ENCODE results near the gene ZNF569.
"Not testable (repeated sequence)": the region's sequence is repeated elsewhere in the genome, so short reads cannot be mapped to it uniquely, and the experiment has no call there.

The ZNF569 gene

DNA sequence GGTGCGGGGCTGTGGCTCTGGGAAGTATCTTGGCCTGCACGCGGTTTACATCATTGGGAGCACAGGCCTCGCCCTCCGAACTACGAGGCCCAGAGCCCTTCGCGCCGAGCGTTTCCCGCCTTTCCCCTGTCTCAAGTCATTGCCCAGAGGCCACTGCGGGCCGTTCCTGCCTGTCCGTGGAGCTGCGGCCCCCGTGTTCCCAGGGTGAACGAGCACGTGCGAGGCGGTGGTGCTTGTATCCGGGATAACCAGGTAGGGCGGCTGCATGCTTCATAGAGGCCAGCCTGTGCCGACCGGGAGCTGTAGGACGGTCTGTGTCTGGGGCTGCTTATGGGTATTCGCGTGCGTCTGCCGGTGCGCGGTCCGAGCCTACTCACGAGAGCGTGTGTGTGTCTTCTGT, 63.8 kb downstream of the ZNF569 start:
- no peak for TF ChIP-seq EZH2phosphoT487 (IDR thresholded peaks at IDR 0.05; ENCODE audit: borderline replicate concordance)
- TF ChIP-seq, protein P1, sequence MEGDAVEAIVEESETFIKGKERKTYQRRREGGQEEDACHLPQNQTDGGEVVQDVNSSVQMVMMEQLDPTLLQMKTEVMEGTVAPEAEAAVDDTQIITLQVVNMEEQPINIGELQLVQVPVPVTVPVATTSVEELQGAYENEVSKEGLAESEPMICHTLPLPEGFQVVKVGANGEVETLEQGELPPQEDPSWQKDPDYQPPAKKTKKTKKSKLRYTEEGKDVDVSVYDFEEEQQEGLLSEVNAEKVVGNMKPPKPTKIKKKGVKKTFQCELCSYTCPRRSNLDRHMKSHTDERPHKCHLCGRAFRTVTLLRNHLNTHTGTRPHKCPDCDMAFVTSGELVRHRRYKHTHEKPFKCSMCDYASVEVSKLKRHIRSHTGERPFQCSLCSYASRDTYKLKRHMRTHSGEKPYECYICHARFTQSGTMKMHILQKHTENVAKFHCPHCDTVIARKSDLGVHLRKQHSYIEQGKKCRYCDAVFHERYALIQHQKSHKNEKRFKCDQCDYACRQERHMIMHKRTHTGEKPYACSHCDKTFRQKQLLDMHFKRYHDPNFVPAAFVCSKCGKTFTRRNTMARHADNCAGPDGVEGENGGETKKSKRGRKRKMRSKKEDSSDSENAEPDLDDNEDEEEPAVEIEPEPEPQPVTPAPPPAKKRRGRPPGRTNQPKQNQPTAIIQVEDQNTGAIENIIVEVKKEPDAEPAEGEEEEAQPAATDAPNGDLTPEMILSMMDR (conservative IDR thresholded peaks at IDR 0.05; ENCODE audit: low read length), result no peak
- no peaks in the 10 kb centered on the region for H3K27me3 ChIP-seq (ENCODE audit: insufficient read depth, low read length, poor library complexity, severe bottlenecking)
- H3K9me2 ChIP-seq (replicated peaks; ENCODE audit: low read depth, low read length), result no peaks in the 10 kb centered on the region
- H3K9ac ChIP-seq (ENCODE audit: low read depth, low read length, poor library complexity, severe bottlenecking), result no peak overlapping the region
- no peaks in the 10 kb centered on the region for H4K20me1 ChIP-seq (ENCODE audit: insufficient read depth, low read length, poor library complexity, severe bottlenecking)
- no peak overlapping the region for H3K4me3 ChIP-seq (ENCODE audit: low read length, poor library complexity, severe bottlenecking)
- no peaks in the 10 kb centered on the region for H3K36me3 ChIP-seq (ENCODE audit: insufficient read depth, low read length)
- peaks cover 31% of the 10 kb centered on the region; the same call in 1 of the 2 replicates for H3K9me3 ChIP-seq (ENCODE audit: insufficient read depth, low read depth, low read length)
- no peak overlapping the region for H2AFZ ChIP-seq (ENCODE audit: low read length)
- no peaks in the 10 kb centered on the region for H3K4me1 ChIP-seq (ENCODE audit: insufficient read depth, low read length, poor library complexity, severe bottlenecking)
- no peaks in the 10 kb centered on the region for H3F3A ChIP-seq (ENCODE audit: low read depth)
- H3K4me2 ChIP-seq (ENCODE audit: low read depth, low read length, poor library complexity, severe bottlenecking), result no peak overlapping the region
- no peaks in the 10 kb centered on the region for H3K79me2 ChIP-seq (ENCODE audit: insufficient read depth, low read length)

DNA sequence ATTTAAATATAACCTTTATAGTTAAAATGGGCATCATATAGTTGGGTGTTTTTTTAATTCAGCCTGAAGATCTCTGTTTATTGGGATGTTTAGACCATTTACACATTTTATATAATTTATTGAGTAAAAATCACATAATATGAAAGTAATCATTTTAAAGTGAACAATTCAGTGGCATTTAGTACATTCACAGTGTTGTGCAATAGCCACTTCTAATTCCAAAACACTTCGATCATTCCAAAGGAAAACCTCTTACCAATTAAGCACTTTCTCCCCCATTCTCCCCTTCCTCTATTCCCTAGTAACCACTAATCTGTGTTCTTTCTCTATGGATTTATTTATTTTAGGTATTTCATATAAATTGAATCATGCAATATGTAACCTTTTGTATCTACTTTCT, 66.2 kb downstream of the ZNF569 start:
- peaks cover 24% of the 10 kb centered on the region; the same call in 1 of the 2 replicates for H3K9me3 ChIP-seq (ENCODE audit: insufficient read depth, low read depth, low read length)
- H2AFZ ChIP-seq (ENCODE audit: low read length), result no peak overlapping the region
- no peaks in the 10 kb centered on the region for H3F3A ChIP-seq (ENCODE audit: low read depth)
- no peaks in the 10 kb centered on the region for H4K20me1 ChIP-seq (ENCODE audit: insufficient read depth, low read length, poor library complexity, severe bottlenecking)
- no peaks in the 10 kb centered on the region for H3K27me3 ChIP-seq (ENCODE audit: insufficient read depth, low read length, poor library complexity, severe bottlenecking)
- TF ChIP-seq EZH2phosphoT487 (IDR thresholded peaks at IDR 0.05; ENCODE audit: borderline replicate concordance), result no peak
- TF ChIP-seq, protein P1 (conservative IDR thresholded peaks at IDR 0.05; ENCODE audit: low read length), result no peak
- no peaks in the 10 kb centered on the region for H3K36me3 ChIP-seq (ENCODE audit: insufficient read depth, low read length)
- H3K79me2 ChIP-seq (ENCODE audit: insufficient read depth, low read length), result no peaks in the 10 kb centered on the region
- H3K4me3 ChIP-seq (ENCODE audit: low read length, poor library complexity, severe bottlenecking), result no peak overlapping the region
- no peaks in the 10 kb centered on the region for H3K9me2 ChIP-seq (replicated peaks; ENCODE audit: low read depth, low read length)
- no peak overlapping the region for H3K4me2 ChIP-seq (ENCODE audit: low read depth, low read length, poor library complexity, severe bottlenecking)
- no peak overlapping the region for H3K9ac ChIP-seq (ENCODE audit: low read depth, low read length, poor library complexity, severe bottlenecking)
- H3K4me1 ChIP-seq (ENCODE audit: insufficient read depth, low read length, poor library complexity, severe bottlenecking), result no peaks in the 10 kb centered on the region

DNA sequence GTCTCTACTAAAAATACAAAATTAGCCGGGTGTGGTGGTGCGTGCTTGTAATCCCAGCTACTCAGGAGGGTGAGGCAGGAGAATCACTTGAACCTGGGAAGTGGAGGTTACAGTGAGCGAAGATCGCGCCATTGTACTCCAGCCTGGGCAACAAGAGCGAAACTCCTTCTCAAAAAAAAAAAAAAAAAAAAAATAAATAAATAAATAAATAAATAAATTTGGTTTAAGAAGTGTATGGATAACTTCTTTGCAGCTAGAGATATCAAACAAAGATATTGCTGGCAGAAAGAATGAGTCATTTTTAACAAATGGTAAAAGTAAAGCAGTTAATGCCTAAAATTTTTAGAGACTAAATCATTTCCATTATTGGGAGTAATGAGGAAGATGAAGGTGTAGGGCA, 75.8 kb downstream of the ZNF569 start:
- H3F3A ChIP-seq (ENCODE audit: low read depth); H4K20me1 ChIP-seq (ENCODE audit: insufficient read depth, low read length, poor library complexity, severe bottlenecking); H3K4me1 ChIP-seq (ENCODE audit: insufficient read depth, low read length, poor library complexity, severe bottlenecking); H3K4me3 ChIP-seq (ENCODE audit: low read length, poor library complexity, severe bottlenecking); H3K9me2 ChIP-seq (replicated peaks; ENCODE audit: low read depth, low read length); H3K9ac ChIP-seq (ENCODE audit: low read depth, low read length, poor library complexity, severe bottlenecking); H3K27me3 ChIP-seq (ENCODE audit: insufficient read depth, low read length, poor library complexity, severe bottlenecking); H3K79me2 ChIP-seq (ENCODE audit: insufficient read depth, low read length); H3K4me2 ChIP-seq (ENCODE audit: low read depth, low read length, poor library complexity, severe bottlenecking); H2AFZ ChIP-seq (ENCODE audit: low read length): not testable (repeated sequence)
- Histone ChIP-seq H3K36me3 (ENCODE audit: insufficient read depth, low read length) (peaks cover 16% of the 10 kb centered on the region), H3K9me3 (ENCODE audit: insufficient read depth, low read depth, low read length) (peaks cover 42% of the 10 kb centered on the region)

DNA sequence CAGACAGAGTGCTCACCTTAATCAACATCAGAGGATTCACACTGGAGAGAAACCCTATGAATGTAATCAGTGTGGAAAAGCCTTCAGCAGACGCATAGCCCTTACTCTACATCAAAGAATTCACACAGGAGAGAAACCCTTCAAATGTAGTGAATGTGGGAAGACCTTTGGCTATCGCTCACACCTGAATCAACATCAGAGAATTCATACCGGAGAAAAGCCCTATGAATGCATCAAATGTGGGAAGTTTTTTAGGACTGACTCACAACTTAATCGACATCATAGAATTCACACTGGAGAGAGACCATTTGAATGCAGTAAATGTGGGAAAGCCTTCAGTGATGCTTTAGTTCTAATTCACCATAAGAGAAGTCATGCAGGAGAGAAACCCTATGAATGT, 78.0 kb downstream of the ZNF569 start:
- Histone ChIP-seq H3K36me3 (ENCODE audit: insufficient read depth, low read length) (peaks cover 26% of the 10 kb centered on the region), H3K27me3 (ENCODE audit: insufficient read depth, low read length, poor library complexity, severe bottlenecking) (no peaks in the 10 kb centered on the region), H3K4me3 (ENCODE audit: low read length, poor library complexity, severe bottlenecking) (no peak overlapping the region), H3F3A (ENCODE audit: low read depth) (no peaks in the 10 kb centered on the region), H3K4me2 (ENCODE audit: low read depth, low read length, poor library complexity, severe bottlenecking) (no peak overlapping the region), H3K79me2 (ENCODE audit: insufficient read depth, low read length) (no peaks in the 10 kb centered on the region), H4K20me1 (ENCODE audit: insufficient read depth, low read length, poor library complexity, severe bottlenecking) (no peaks in the 10 kb centered on the region), H3K9ac (ENCODE audit: low read depth, low read length, poor library complexity, severe bottlenecking) (no peak overlapping the region), H3K9me2 (replicated peaks; ENCODE audit: low read depth, low read length) (no peaks in the 10 kb centered on the region), H2AFZ (ENCODE audit: low read length) (no peak overlapping the region), H3K4me1 (ENCODE audit: insufficient read depth, low read length, poor library complexity, severe bottlenecking) (no peaks in the 10 kb centered on the region), H3K9me3 (ENCODE audit: insufficient read depth, low read depth, low read length) (peaks cover 41% of the 10 kb centered on the region; the same call in 1 of the 2 replicates)
- TF ChIP-seq, protein P1 (conservative IDR thresholded peaks at IDR 0.05; ENCODE audit: low read length), result no peak
- TF ChIP-seq EZH2phosphoT487 (IDR thresholded peaks at IDR 0.05; ENCODE audit: borderline replicate concordance), result no peak
